ENCODE data around the gene PRMT7. TPM values are rescaled to one million over a fixed set of nuclear protein-coding genes. Genes with fewer than 3 reads are reported as not detected.

Gene PRMT7
- total and polyA plus RNA-seq, 2 donors (not counting 1 experiment from before 2014, with no cell fraction given), result 76.9 to 80.4 TPM

DNA sequence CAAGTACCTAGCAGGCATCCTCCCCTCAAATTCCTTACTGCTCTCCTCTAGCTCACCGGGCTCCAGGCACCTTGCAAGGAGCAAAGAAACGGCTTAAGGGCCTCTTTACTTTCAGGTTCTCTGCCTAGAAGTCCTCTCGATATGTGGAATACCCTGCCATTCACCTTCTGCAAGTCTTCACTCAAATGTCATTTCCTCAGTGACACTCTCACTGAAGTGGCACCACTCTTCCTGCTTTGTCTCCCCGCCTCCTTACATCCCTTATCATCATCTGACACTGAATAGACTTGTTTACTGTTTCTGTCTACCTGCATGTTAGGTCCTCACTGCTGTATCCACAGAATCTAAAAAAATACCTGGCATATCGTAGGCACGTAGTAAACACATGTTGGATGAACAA, 1.0 kb upstream of the PRMT7 start:
- no peaks in the 10 kb centered on the region for H3K27me3 Mint-ChIP-seq
- Histone ChIP-seq H3K4me1 (ENCODE audit: control insufficient read depth in 2 of 2, insufficient read depth in 2 of 2, low read length in 2 of 2) (peaks cover 20 to 24% of the 10 kb centered on the region in 2 donors), H3K9ac (ENCODE audit: low read length) (peak overlapping the region; percentile 93), H3K4me3 (ENCODE audit: control extremely low read depth in 1 of 5, extremely low read depth in 1 of 5, insufficient read depth in 1 of 5, low read depth in 2 of 5, low read length in 4 of 5) (peak overlapping the region; percentile 76 to 96 (median 94)), H3K79me2 (ENCODE audit: control insufficient read depth, insufficient read depth, low read length) (peaks cover 86% of the 10 kb centered on the region), H3K4me2 (replicated peaks; ENCODE audit: low read depth, low read length, poor library complexity, severe bottlenecking) (peak overlapping the region; percentile 83), H2AFZ (ENCODE audit: insufficient read depth, low read depth, low read length, poor library complexity, severe bottlenecking) (peak overlapping the region; percentile 91), H3K9me3 (ENCODE audit: control extremely low read depth in 1 of 3, control insufficient read depth in 2 of 3, insufficient read depth in 1 of 3, low read length in 2 of 3) (no peaks in the 10 kb centered on the region), H3K27ac (ENCODE audit: low read length in 2 of 2) (peak overlapping the region in 1 of 2 donors; percentile 76), H3K36me3 (replicated peaks in 1 of 2; ENCODE audit: control extremely low read depth in 1 of 2, control insufficient read depth in 1 of 2, extremely low read depth in 1 of 2, insufficient read depth in 2 of 2, low read length in 1 of 2) (peaks cover 1 to 31% of the 10 kb centered on the region in 2 experiments), H3K27me3 (replicated peaks in 1 of 4; ENCODE audit: control extremely low read depth in 1 of 4, control insufficient read depth in 3 of 4, insufficient read depth in 4 of 4, low read length in 3 of 4) (no peaks in the 10 kb centered on the region), H4K20me1 (ENCODE audit: control insufficient read depth, insufficient read depth, low read length, poor library complexity, severe bottlenecking) (peaks cover 39% of the 10 kb centered on the region)
- no peak for TF ChIP-seq EZH2 (IDR thresholded peaks at IDR 0.05; ENCODE audit: borderline replicate concordance, insufficient read depth, low read depth, low read length, poor library complexity, severe bottlenecking)
- TF ChIP-seq, protein P1, sequence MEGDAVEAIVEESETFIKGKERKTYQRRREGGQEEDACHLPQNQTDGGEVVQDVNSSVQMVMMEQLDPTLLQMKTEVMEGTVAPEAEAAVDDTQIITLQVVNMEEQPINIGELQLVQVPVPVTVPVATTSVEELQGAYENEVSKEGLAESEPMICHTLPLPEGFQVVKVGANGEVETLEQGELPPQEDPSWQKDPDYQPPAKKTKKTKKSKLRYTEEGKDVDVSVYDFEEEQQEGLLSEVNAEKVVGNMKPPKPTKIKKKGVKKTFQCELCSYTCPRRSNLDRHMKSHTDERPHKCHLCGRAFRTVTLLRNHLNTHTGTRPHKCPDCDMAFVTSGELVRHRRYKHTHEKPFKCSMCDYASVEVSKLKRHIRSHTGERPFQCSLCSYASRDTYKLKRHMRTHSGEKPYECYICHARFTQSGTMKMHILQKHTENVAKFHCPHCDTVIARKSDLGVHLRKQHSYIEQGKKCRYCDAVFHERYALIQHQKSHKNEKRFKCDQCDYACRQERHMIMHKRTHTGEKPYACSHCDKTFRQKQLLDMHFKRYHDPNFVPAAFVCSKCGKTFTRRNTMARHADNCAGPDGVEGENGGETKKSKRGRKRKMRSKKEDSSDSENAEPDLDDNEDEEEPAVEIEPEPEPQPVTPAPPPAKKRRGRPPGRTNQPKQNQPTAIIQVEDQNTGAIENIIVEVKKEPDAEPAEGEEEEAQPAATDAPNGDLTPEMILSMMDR (IDR thresholded peaks at IDR 0.05), result no peak
- H3K9me3 Mint-ChIP-seq (ENCODE audit: insufficient read depth), result no peaks in the 10 kb centered on the region
- peak overlapping the region; percentile 96 for H3K27ac Mint-ChIP-seq
- peak overlapping the region; percentile 98 for H3K4me3 Mint-ChIP-seq
- CTCF ChIA-PET, result interaction anchor here (10.3 kb wide), 1 partner anchor 48 kb away, joined by 185 read pairs; the partner anchor contains the start of gene SLC7A6
- no peak for DNase-seq
- intact Hi-C loops (cut with micrococcal nuclease), result loop anchor here (1.0 to 2.0 kb wide), 6 partner anchors 19 to 139 kb away; partner anchors contain the start of genes PLA2G15 and SMPD3
- peaks cover 36% of the 10 kb centered on the region for H3K4me1 Mint-ChIP-seq
- WGBS (ENCODE audit: insufficient coverage), result 44% methylated on average over 6 of the region's 6 CpGs
- no peak for ATAC-seq (ENCODE audit: low read depth)
- POLR2A ChIA-PET, result no interaction called here

DNA sequence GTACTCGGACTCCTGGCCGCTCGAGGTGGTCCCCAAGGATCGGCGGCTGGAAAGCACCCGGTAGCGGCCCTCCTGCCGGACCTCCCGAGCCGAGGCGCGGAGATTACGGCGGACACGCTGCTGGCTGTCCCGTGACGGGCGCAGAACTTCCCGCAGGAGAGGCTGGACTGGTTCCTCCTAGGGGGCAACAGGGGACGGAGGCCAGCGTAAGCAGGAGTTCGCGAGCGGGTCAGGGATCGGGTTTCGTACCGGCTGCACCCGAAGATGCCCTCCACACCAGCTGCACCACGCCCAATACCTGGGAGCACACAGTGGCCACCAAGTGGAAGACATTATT, 414 bp upstream of the PRMT7 start:
- DNase-seq, result no peak
- under 1% methylated on average over 29 of the region's 29 CpGs for WGBS (ENCODE audit: insufficient coverage)
- peaks cover 4 to 27% of the 10 kb centered on the region in 2 experiments for H3K36me3 ChIP-seq (replicated peaks in 1 of 2; ENCODE audit: control extremely low read depth in 1 of 2, control insufficient read depth in 1 of 2, extremely low read depth in 1 of 2, insufficient read depth in 2 of 2, low read length in 1 of 2)
- H3K9me3 Mint-ChIP-seq (ENCODE audit: insufficient read depth), result no peaks in the 10 kb centered on the region
- peak overlapping the region; percentile 76 to 96 (median 94) for H3K4me3 ChIP-seq (ENCODE audit: control extremely low read depth in 1 of 5, extremely low read depth in 1 of 5, insufficient read depth in 1 of 5, low read depth in 2 of 5, low read length in 4 of 5)
- no peak for TF ChIP-seq EZH2 (IDR thresholded peaks at IDR 0.05; ENCODE audit: borderline replicate concordance, insufficient read depth, low read depth, low read length, poor library complexity, severe bottlenecking)
- TF ChIP-seq, protein P1 (IDR thresholded peaks at IDR 0.05), result no peak
- H4K20me1 ChIP-seq (ENCODE audit: control insufficient read depth, insufficient read depth, low read length, poor library complexity, severe bottlenecking), result peaks cover 33% of the 10 kb centered on the region
- POLR2A ChIA-PET, result interaction anchor here (0.5 to 1.8 kb wide), 14 partner anchors 10 to 373 kb away, joined by 3 to 20 read pairs (median 4); partner anchors contain the start of genes PLA2G15 and SLC7A6
- H3K79me2 ChIP-seq (ENCODE audit: control insufficient read depth, insufficient read depth, low read length), result peaks cover 90% of the 10 kb centered on the region
- peaks cover 36% of the 10 kb centered on the region for H3K4me1 Mint-ChIP-seq
- H3K27me3 ChIP-seq (replicated peaks in 1 of 4; ENCODE audit: control extremely low read depth in 1 of 4, control insufficient read depth in 3 of 4, insufficient read depth in 4 of 4, low read length in 3 of 4), result no peaks in the 10 kb centered on the region
- intact Hi-C loops (cut with micrococcal nuclease), result loop anchor here (1.0 to 2.0 kb wide), 6 partner anchors 18 to 138 kb away; partner anchors contain the start of genes PLA2G15 and SMPD3
- CTCF ChIA-PET, result interaction anchor here (0.6 to 10.3 kb wide), 13 partner anchors 11 to 69 kb away, joined by 3 to 185 read pairs (median 8); partner anchors contain the start of gene SLC7A6
- H3K9ac ChIP-seq (ENCODE audit: low read length), result peak overlapping the region; percentile 93
- H3K4me1 ChIP-seq (ENCODE audit: control insufficient read depth in 2 of 2, insufficient read depth in 2 of 2, low read length in 2 of 2), result peaks cover 20 to 24% of the 10 kb centered on the region in 2 donors
- H3K27ac Mint-ChIP-seq, result peak overlapping the region; percentile 96
- H3K4me3 Mint-ChIP-seq, result peak overlapping the region; percentile 98
- no peak for ATAC-seq (ENCODE audit: low read depth)
- peak overlapping the region; percentile 91 for H2AFZ ChIP-seq (ENCODE audit: insufficient read depth, low read depth, low read length, poor library complexity, severe bottlenecking)
- H3K4me2 ChIP-seq (replicated peaks; ENCODE audit: low read depth, low read length, poor library complexity, severe bottlenecking), result peak overlapping the region; percentile 83
- peak overlapping the region; percentile 59 to 76 for H3K27ac ChIP-seq (ENCODE audit: low read length in 2 of 2)
- no peaks in the 10 kb centered on the region for H3K9me3 ChIP-seq (ENCODE audit: control extremely low read depth in 1 of 3, control insufficient read depth in 2 of 3, insufficient read depth in 1 of 3, low read length in 2 of 3)
- no peaks in the 10 kb centered on the region for H3K27me3 Mint-ChIP-seq
